ENCODE results near the gene MOXD1. TPM values are rescaled to one million over a fixed set of nuclear protein-coding genes. Genes with fewer than 3 reads are reported as not detected.

MOXD1 gene
- polyA plus RNA-seq, 3 donors: 205 to 232 (median 220) TPM

DNA sequence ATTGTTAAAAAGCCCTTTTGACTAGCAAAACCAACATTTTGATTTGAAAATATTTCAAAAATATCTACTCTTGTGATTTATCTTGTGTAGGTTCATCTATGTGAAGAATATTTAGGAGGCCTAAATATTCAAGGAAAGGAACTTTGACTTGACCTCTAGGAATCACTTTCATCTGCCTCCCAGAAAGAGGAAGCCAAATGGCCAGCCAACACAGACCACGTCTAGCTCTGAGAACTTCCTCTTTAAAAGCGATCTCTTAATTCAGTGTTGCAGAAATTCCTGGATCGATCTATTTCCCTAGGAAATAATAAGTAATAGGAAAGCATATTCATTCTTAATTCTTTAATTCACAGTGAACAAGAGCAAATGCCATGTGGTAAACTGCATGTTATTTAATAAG, 9.6 kb upstream of the MOXD1 start:
- DNase-seq (ENCODE audit: extremely low read depth in 1 of 11, low read depth in 9 of 11, low spot score in 4 of 11): no peak

DNA sequence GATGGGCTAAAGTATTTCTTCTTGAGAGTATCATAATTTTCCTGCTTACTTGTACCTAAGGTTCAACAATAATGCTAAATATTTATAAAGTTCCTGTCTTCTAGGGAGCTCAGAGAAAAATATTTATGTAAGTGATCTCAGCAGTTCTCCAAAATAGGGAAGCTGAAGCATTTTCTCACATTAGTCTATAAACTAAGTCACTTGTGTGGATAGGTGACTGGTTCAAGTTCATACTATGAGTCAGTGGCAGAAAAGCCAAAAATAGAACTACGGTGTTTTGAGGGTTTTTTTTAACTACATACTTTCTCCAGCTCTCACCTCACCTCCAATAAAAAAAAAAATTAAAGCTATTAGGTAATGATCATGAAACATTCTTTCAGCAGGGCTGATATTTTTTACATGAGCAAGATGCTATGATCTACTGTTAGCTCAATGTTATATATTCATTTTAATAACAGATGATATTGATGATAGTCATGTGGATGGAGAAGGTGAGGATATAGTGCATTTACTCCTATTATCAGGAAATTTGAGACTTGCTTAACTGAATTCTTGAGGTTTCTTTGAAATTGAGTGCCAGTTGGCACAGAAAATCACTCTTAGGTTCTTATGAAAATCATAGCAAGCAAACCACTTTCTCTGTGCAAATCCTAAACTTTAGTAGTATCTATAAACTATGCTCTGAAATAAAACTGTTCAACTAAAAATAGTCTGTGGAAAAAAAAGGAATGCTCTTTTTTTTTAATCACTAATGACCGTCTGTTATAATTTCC, 4.1 kb upstream of the MOXD1 start:
- DNase-seq (ENCODE audit: extremely low read depth in 1 of 11, low read depth in 9 of 11, low spot score in 4 of 11): no peak

DNA sequence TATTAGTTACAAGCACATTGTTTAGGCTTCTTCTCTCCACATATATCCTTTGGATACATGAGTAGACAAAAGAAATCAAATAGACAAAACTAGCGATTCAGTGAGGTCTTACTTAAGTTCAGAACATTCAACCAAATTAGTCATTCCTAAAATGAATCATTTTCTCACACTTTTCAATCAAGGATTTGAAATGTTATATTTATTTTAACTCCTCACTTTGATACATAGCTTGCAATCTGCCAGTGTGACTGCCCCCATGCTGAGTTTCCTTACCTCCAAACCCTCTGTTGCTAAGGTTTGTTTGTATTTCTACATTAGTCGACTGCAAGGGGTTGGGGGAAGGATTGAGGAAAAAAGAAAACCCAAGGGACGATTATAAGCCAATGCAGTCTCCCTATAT, 3.5 kb upstream of the MOXD1 start:
- no peak for DNase-seq (ENCODE audit: extremely low read depth in 1 of 11, low read depth in 9 of 11, low spot score in 4 of 11)

DNA sequence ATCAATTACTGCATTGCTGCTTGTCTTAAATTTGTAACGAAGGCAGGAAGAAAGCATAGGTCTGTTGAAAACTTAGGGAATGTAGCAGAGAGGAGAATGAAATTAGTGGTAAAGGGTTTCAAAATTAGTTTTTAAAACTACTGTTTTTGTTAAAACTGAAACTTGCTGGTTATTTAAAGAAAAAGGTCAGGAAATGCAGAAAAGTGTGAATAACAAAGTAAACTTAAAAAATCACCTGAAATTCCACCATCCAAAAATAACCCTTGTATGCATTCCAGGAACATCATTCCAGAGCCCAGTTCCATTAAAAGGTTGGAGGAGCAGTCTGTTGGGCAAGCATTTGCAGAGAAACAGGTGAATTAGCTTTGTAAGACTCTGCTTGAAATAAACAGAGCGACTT, 3.1 kb upstream of the MOXD1 start:
- no peak for DNase-seq (ENCODE audit: extremely low read depth in 1 of 11, low read depth in 9 of 11, low spot score in 4 of 11)

DNA sequence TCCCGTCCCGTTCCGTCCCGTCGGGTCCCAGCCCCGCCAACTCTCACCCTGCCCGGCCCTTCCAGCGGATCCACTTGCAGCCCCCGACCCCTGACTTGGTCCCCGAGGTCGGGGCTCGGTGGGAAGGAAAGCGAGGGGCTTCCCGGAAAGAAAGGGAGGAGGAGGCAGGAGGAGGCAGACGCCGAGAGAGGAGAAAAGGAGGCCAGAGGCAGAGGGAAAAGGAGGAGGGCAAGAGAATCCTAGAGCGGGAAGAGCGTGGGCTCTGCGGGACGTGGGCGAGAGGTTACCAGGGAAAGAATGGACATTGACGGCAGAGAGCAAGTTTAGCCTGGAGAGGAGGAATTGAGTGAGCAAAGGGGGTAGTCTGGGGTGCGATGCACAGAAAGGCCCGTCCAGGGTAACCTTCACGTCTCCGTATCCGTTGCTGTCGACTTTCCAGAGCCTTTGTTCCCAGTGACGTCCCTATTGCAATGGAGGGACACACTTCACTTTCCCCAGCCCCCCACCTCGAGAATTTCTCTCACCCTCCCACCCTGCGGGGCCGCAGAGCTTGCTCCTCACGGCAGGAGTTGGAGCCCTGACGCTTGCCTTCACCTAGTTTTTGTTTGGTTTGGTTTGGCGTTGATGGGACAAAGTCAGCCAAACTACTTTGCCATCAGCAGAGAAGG, 477 bp upstream of the MOXD1 start:
- no peak for DNase-seq (ENCODE audit: extremely low read depth in 1 of 11, low read depth in 9 of 11, low spot score in 4 of 11)

DNA sequence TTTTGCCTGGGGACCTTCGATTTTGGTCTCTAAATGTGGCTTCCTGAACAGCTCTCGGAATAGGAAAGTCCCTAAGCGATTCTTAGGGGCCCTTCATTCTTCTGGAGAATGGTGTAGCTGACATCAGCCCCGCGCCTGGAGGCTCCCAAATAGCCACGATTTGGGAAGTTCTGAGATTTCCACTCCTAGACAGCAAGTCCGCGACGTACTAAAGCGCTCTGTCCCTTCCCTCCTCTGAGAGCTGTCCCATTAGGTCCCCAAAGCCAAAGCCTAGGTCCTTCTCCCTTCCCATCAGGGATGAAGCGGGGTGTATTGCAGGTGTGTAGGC, 756 bp downstream of the MOXD1 start:
- DNase-seq (ENCODE audit: extremely low read depth in 1 of 11, low read depth in 9 of 11, low spot score in 4 of 11): no peak

DNA sequence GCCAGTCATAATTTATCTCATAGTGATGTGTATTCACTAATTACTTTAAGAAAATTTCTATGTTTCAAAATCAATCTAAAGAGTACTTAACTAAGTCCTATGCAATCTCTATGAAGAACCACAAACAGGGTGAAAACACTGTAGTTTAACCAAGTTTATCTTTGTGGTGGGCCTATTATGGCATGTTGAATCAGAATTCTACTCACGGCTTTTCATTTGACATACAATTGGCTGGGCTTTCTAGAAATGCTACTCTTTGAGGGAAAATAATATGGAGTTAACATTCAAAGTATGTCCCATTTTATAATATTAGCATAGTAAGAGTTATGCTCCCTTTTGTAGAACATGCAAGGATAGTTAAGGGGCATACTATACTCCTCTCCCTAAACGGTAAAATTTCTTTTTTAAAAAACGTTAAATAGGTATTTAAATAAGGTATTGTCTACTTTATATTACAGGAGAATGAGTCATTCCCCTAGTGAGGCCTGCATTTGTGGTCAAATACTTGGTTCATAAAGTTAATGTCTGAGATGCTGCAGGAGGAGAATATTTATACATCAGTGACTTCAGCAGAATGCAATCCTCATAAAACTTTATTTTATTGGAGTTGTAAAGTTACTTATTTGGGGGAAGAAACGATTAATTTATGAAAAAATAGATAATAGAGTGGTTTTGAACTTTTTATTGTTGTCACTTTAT, 1.8 kb downstream of the MOXD1 start:
- DNase-seq (ENCODE audit: extremely low read depth in 1 of 11, low read depth in 9 of 11, low spot score in 4 of 11): no peak

DNA sequence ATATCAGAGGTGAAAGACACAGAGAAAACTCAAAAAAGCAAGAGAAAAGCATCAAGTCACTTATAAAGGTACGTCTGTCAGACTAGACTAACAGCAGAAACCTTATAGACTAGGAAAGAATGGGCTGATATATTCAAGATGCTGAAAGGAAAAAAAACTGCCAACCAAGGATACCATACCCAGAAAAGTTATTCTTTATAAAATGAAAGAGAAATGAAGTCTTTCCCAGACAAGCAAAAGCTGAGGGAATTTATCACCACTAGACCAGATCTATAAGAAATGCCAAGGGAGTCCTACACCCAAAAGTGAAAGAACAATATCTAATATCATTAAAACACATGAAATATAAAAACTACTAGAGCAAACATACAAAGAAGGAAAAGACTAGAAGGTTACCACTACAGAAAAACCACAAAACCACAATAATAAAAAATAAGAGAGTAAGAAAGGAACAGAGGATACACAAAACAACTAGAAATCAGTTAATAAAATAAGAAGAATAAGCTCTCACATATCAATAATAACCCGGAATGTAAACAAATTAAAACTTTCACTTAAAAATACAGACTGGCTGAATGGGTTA, 6.2 kb downstream of the MOXD1 start:
- DNase-seq (ENCODE audit: extremely low read depth in 1 of 11, low read depth in 9 of 11, low spot score in 4 of 11): no peak

DNA sequence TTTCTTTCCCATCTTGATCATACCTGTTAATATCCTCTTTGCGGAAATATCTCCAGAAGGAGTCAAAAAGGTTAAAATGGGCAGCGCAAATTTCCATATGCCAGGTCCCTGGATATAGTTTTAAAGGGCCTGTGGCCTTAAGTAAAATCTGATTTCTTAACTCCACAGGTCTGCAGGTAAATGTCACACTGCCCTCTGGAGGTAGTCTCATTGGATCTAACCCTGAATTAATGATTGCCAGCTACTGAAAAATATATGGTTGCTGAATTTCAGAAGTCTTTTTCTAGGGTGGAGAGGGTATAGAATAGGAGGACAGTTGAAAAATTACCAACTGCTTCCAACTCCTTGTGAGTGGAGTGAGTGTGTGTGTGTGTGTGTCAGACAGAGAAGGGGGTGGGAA, 8.5 kb downstream of the MOXD1 start:
- DNase-seq (ENCODE audit: extremely low read depth in 1 of 11, low read depth in 9 of 11, low spot score in 4 of 11): no peak

DNA sequence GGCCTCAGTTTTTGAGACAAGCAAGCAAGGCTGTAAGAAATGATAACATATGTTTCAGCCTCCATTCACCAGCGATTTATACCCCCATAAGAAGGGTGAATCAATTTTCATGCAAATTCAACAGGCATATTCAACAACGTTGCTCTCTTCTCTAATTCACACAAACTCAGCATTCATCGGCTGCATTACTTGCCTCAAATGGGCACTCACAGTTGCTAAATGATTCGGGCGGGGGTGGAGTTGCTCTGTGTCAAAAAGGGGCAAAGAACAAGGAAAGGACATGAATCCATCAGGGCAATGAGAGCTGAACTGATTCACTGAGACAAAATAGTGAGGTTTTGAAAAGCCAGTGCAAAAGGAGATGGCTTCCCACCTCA, 9.0 kb downstream of the MOXD1 start:
- no peak for DNase-seq (ENCODE audit: extremely low read depth in 1 of 11, low read depth in 9 of 11, low spot score in 4 of 11)

DNA sequence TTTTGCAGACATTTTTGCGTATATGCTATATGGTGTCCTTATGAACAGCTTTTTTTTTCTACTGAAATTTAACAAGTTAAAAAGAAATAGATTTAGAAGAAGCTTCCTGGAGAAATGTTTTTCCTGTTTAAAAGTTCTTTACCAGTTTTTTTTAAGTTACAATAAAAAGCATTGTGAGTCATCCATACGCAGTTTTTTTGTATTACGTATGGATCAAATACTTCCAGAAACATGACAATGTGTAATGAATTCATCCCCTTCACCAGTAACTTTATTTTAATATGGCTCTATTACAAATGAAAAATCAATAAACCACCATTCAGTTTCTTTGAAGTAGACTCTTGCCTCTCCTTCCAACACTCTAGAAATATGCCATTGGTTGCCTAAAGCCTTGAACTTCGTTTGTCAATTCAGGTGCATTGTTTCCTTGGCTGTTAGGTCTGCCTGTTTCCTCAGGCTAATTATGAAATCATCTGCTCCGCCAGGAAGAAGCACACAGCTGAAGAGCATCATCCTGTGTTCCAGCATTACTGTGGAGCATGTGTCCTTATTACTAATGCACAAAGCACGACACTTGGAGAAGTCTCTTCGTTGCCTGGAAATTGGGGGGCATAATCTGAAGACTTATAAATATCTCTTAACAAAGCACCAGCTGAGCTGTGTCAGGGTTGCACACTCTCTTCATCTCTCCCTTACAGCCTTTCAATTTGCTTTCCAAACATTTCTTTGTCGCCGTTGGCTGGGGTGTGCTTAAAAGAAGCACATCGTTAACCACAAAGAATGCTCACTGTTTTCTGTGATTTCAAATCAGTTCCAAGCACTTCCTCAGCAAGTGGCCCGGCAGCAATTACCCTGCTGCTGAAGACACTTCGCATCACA, 9.6 kb downstream of the MOXD1 start:
- DNase-seq (ENCODE audit: extremely low read depth in 1 of 11, low read depth in 9 of 11, low spot score in 4 of 11): peak in 8 of 11 donors; percentile 48 to 80 (median 66)

DNA sequence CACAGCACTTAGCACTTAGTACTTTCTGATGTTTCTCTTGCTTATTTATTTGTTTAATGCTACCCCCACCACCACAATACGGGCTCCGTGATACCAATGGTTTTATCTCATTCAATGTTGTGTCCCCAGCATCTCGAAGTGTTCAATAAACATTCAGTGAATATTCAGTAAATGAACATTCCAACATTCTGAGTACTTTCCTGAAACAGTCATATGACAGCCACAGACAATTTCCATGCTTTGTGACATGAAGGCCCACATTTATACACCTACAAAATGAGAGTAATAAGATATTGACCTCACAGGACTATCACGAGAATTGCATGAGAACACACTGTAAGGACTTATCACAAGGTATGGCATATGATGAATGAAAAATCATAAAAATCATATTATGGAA, 10.8 kb downstream of the MOXD1 start:
- no peak for DNase-seq (ENCODE audit: extremely low read depth in 1 of 11, low read depth in 9 of 11, low spot score in 4 of 11)

DNA sequence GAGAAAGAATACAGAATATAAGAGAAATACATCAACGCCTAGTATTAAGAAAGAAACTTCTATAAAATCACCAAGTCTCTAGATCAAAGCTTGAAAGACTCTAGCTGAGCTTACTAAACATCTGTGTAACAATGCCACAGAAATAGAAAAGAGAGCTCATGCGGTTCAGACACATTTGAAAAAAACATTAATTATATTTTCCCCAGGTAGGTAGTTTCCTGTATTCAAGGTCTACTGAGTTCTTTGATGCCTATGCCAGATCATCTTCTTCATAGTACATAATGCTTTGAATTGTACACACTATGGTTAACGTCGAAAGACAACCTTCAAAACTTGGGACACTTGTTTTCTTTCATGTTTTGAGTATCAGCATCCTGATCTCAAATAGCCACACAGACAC, 11.3 kb downstream of the MOXD1 start:
- no peak for DNase-seq (ENCODE audit: extremely low read depth in 1 of 11, low read depth in 9 of 11, low spot score in 4 of 11)

DNA sequence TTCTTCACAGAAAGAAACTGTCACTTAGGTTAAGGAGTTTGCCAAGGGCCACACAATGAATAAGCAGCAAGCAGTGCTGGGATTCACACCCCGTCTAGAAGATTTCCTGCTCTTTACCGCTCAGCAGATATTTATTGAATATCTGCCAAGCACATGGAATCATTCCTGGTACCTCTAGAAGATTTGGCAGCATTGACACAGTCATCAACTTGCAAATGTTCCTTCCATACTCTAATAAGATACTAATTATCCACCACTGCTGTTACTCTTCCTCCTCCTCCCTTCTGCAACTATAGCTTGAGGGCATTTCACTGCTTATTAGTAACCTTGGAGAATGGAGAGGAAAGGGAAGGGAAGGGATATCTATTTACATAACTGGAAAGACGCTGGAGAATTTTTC, 13.0 kb downstream of the MOXD1 start:
- DNase-seq (ENCODE audit: extremely low read depth in 1 of 11, low read depth in 9 of 11, low spot score in 4 of 11): no peak

DNA sequence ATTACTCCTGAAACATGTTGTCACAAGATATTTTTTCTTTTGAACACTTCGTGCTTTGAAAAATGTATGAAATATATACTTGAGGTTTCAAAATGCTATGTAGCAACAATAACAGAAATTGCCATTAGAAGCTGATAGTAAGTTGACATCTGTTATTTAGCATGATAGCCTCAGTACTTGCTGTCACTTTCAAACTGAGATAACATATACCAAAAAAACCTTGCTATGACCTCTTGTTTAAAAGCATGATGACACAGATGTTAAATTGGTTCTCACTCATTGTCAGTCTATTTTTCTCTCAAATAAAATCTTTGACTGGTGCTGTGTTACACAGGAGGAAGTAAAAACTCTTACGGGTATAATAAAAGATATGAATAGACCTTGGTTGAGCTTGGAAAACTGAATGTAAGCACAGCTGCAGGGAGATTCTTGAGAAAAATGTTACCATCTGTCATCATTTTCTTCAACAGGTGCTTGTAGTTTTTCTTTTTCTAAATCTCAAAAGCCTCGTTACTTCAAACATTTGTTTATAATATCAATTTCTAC, 18.6 kb downstream of the MOXD1 start:
- no peak for DNase-seq (ENCODE audit: extremely low read depth in 1 of 11, low read depth in 9 of 11, low spot score in 4 of 11)

DNA sequence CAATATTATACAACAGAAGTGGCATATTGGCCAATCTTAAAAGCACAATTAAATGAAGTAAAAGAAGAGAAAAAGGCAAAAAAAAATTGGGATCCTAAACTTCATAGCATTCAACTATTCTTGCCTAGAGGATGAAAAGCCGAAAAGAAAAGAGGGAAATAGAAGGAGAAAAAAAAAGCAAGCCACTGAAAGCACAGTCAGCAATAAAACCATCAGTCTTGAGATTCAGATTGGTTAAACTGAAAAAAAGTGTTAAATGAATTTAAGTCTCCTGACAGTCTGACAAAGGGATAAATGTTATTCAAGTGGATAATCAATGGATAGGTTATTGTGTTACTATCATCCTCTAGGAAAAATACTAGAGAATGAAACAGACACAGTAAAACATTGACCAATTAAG, 19.9 kb downstream of the MOXD1 start:
- DNase-seq (ENCODE audit: extremely low read depth in 1 of 11, low read depth in 9 of 11, low spot score in 4 of 11): no peak

DNA sequence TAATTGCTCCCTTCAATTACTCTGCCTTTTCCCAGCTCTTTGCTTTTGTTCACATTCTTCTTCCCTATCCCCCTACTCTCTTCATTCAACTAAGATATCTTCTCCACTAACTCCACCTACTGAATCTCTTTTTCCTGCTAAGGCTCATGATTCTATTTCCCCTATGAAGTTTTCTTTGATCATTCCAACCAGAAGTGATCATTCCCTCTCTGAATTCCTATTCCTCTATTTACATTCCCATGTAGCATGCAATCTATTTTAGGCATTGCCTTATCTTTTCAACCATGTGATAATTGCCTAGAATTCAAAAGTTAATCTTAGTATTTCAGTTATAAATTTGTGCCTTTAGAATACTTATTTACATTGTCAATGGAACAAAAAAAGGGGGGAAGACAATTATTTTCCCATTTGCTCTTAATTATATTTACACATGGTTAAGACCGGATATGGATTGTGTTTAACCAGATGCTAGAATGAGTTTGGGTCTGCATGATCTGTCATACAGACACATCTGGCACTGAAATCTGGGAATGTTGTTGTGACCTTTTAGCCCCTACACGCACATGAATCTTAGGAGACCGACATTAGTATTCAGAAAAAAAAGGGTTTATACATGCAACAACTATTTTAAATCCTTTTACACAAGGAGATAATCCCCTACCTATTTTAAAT, 20.8 kb downstream of the MOXD1 start:
- DNase-seq (ENCODE audit: extremely low read depth in 1 of 11, low read depth in 9 of 11, low spot score in 4 of 11): no peak

DNA sequence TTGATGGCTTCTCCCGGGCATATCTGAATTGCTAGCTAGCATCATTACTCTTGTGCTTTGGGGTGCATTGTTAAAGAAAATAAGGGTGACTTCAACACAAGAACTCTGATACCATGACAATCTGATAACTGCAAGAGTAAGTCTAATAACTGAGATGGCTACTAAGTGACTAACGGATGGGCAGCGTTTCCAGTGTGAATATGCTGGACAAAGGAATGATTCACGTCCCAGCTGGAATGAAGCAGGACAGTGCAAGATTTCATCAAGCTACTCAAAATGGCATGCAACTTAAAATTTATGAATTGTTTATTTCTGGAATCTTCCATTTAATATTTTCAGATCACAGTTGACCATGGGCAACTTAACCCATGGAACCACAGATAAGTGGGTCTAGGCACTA, 31.7 kb downstream of the MOXD1 start:
- DNase-seq (ENCODE audit: extremely low read depth in 1 of 11, low read depth in 9 of 11, low spot score in 4 of 11): no peak
